ENCODE data around the gene SRPK2. TPM values are rescaled to one million over a fixed set of nuclear protein-coding genes. Genes with fewer than 3 reads are reported as not detected.

The SRPK2 gene
- polyA plus RNA-seq, 1 donor from 2014 or later: 118 TPM

- H3K36me3 ChIP-seq (ENCODE audit: insufficient read depth, low read length): no peaks in the 10 kb centered on the region
- no peaks in the 10 kb centered on the region for H3K27me3 ChIP-seq (ENCODE audit: insufficient read depth, low read depth, low read length)
- no peak for TF ChIP-seq RAD21 (conservative IDR thresholded peaks at IDR 0.05)
- peaks cover 24% of the 10 kb centered on the region for H3K79me2 ChIP-seq (replicated peaks; ENCODE audit: insufficient read depth, low read length)
- H3K9me3 ChIP-seq (ENCODE audit: low read length): no peaks in the 10 kb centered on the region
- H3K9me2 ChIP-seq (ENCODE audit: insufficient read depth, low read length): no peaks in the 10 kb centered on the region
- H3K4me2 ChIP-seq (ENCODE audit: low read length): no peak overlapping the region
- H3F3A ChIP-seq (ENCODE audit: insufficient read depth, low read length, poor library complexity, severe bottlenecking): no peaks in the 10 kb centered on the region
- H2AFZ ChIP-seq (ENCODE audit: low read depth, low read length): no peak overlapping the region
- no peak overlapping the region for H3K27ac ChIP-seq (ENCODE audit: low read length)
- no peaks in the 10 kb centered on the region for H4K20me1 ChIP-seq (ENCODE audit: insufficient read depth)
- no peak overlapping the region for H3K9ac ChIP-seq (ENCODE audit: low read length)
- no peak overlapping the region for H3K4me3 ChIP-seq (ENCODE audit: low read length)
These were observed 66.8 kb downstream of the SRPK2 start for GRCh38 chr7:105321754-105322455.

DNA sequence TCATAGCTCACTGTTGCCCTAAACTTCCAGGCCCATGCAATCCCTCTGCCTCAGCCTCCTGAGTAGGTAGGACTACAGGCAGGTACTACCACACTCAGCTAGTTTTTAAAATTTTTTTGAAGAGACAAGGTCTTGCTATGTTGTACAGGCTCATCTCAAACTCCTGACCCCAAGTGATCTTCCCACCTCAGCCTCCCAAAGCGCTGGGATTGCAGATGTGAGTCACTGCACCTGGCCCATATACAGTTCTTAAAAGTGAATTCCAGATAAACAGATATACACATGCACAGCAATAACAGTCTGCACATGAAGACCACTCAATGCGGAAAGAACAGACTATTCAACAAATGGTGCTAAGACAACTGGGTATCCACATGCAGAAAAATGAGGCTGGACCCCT is 67.8 kb downstream of the SRPK2 start:
- Histone ChIP-seq H2AFZ (ENCODE audit: low read depth, low read length) (no peak overlapping the region), H3K79me2 (replicated peaks; ENCODE audit: insufficient read depth, low read length) (peaks cover 24% of the 10 kb centered on the region), H3K9me3 (ENCODE audit: low read length) (no peaks in the 10 kb centered on the region), H3K27me3 (ENCODE audit: insufficient read depth, low read depth, low read length) (no peaks in the 10 kb centered on the region), H3K9me2 (ENCODE audit: insufficient read depth, low read length) (no peaks in the 10 kb centered on the region), H3F3A (ENCODE audit: insufficient read depth, low read length, poor library complexity, severe bottlenecking) (no peaks in the 10 kb centered on the region), H3K4me3 (ENCODE audit: low read length) (no peak overlapping the region), H4K20me1 (ENCODE audit: insufficient read depth) (no peaks in the 10 kb centered on the region), H3K9ac (ENCODE audit: low read length) (no peak overlapping the region), H3K27ac (ENCODE audit: low read length) (no peak overlapping the region), H3K36me3 (ENCODE audit: insufficient read depth, low read length) (no peaks in the 10 kb centered on the region), H3K4me2 (ENCODE audit: low read length) (no peak overlapping the region)
- TF ChIP-seq, protein P1, sequence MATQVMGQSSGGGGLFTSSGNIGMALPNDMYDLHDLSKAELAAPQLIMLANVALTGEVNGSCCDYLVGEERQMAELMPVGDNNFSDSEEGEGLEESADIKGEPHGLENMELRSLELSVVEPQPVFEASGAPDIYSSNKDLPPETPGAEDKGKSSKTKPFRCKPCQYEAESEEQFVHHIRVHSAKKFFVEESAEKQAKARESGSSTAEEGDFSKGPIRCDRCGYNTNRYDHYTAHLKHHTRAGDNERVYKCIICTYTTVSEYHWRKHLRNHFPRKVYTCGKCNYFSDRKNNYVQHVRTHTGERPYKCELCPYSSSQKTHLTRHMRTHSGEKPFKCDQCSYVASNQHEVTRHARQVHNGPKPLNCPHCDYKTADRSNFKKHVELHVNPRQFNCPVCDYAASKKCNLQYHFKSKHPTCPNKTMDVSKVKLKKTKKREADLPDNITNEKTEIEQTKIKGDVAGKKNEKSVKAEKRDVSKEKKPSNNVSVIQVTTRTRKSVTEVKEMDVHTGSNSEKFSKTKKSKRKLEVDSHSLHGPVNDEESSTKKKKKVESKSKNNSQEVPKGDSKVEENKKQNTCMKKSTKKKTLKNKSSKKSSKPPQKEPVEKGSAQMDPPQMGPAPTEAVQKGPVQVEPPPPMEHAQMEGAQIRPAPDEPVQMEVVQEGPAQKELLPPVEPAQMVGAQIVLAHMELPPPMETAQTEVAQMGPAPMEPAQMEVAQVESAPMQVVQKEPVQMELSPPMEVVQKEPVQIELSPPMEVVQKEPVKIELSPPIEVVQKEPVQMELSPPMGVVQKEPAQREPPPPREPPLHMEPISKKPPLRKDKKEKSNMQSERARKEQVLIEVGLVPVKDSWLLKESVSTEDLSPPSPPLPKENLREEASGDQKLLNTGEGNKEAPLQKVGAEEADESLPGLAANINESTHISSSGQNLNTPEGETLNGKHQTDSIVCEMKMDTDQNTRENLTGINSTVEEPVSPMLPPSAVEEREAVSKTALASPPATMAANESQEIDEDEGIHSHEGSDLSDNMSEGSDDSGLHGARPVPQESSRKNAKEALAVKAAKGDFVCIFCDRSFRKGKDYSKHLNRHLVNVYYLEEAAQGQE (IDR thresholded peaks at IDR 0.05; ENCODE audit: borderline replicate concordance): no peak
- TF ChIP-seq EP300 (conservative IDR thresholded peaks at IDR 0.05; ENCODE audit: poor library complexity, severe bottlenecking) (no peak), CTCF (IDR thresholded peaks at IDR 0.05; ENCODE audit: poor library complexity, severe bottlenecking) (no peak), RAD21 (conservative IDR thresholded peaks at IDR 0.05) (no peak), TAF1 (IDR thresholded peaks at IDR 0.05; ENCODE audit: low read depth) (no peak), SMC3 (conservative IDR thresholded peaks at IDR 0.05; ENCODE audit: poor library complexity) (no peak), MXI1 (conservative IDR thresholded peaks at IDR 0.05; ENCODE audit: poor library complexity, severe bottlenecking) (no peak), EZH2 (IDR thresholded peaks at IDR 0.05; ENCODE audit: borderline replicate concordance, insufficient read depth, low read length, poor library complexity, severe bottlenecking) (no peak)

Measured in neural cell (in vitro differentiated cells).